H1 (cell line): ENCODE data around the gene TSR3. TPM values are rescaled to one million over a fixed set of nuclear protein-coding genes. Genes with fewer than 3 reads are reported as not detected.

Source experiments
- CTCF ChIA-PET: fragments of 300-600 bp; sonication (Branson Sonifier 250); formaldehyde crosslinking; loops from one replicate; lab custom pipeline; 2021; ENCODE audit not compliant: partially characterized antibody; lab: Charles Lee
- POLR2A ChIA-PET: fragments of 300-600 bp; sonication (Branson Sonifier 250); formaldehyde crosslinking; loops from one replicate; lab custom pipeline; 2021; ENCODE audit warnings: inconsistent platforms; ENCODE audit not compliant: partially characterized antibody; lab: Charles Lee
- DNase-seq, 2 experiments: peaks; one replicate each; pipeline versions ENCODE4 v3.0.0 to v3.0.0-alpha.2; 2010 to 2022; ENCODE audit warnings: low spot score in 2 of 2, low read depth in 1 of 2, mixed read lengths in 1 of 2
- FAIRE-seq: peaks from 2 replicates; lab custom pipeline; 2011; peaks lifted over from hg19 to GRCh38; lab: Jason Lieb, UNC
- H2AFZ ChIP-seq: 2 replicates; pipeline ENCODE4 v1.8.1; 2012; ENCODE audit warnings: low read length, inconsistent platforms
- H2AK5ac ChIP-seq: 2 replicates; pipeline ENCODE4 v1.6.1; 2013; ENCODE audit warnings: low read depth, low read length
- H2BK120ac ChIP-seq: replicated peaks from 2 replicates; pipeline ENCODE3; 2013; ENCODE audit warnings: low read depth, low read length, inconsistent platforms
- H2BK12ac ChIP-seq: 2 replicates; pipeline ENCODE4 v1.6.1; 2013; ENCODE audit warnings: low read depth, low read length
- H2BK15ac ChIP-seq: 2 replicates; pipeline ENCODE4 v1.6.1; 2013; ENCODE audit warnings: low read length
- H2BK20ac ChIP-seq: 2 replicates; pipeline ENCODE4 v1.6.1; 2013; ENCODE audit warnings: low read length
- H2BK5ac ChIP-seq: 2 replicates; pipeline ENCODE4 v1.6.1; 2013; ENCODE audit warnings: low read depth, low read length
- H3K14ac ChIP-seq: 2 replicates; pipeline ENCODE4 v1.6.1; 2013; ENCODE audit warnings: inconsistent platforms; ENCODE audit not compliant: insufficient read length
- H3K18ac ChIP-seq: 2 replicates; pipeline ENCODE4 v1.6.1; 2013; ENCODE audit warnings: low read length; ENCODE audit errors: extremely low read depth
- H3K23ac ChIP-seq: 2 replicates; pipeline ENCODE4 v1.6.1; 2013; ENCODE audit warnings: inconsistent platforms; ENCODE audit not compliant: insufficient read length
- H3K23me2 ChIP-seq: 2 replicates; pipeline ENCODE4 v1.6.1; 2013; ENCODE audit warnings: low read depth, low read length
- H3K27ac ChIP-seq: 2 replicates; pipeline ENCODE4 v1.6.1; 2011; ENCODE audit warnings: low read depth, low read length, inconsistent platforms
- H3K27me3 ChIP-seq, 4 experiments: replicated peaks in 1 of 4; 1 replicate in 1 of 4; 2 replicates in 3 of 4; pipeline versions ENCODE4 v1.6.1 to v1.8.1; 2011 to 2013; ENCODE audit warnings: low read length in 3 of 4, mild to moderate bottlenecking in 3 of 4, inconsistent platforms in 2 of 4, mixed read lengths in 2 of 4, moderate library complexity in 1 of 4; ENCODE audit not compliant: control insufficient read depth in 3 of 4, insufficient read depth in 3 of 4; ENCODE audit errors: extremely low read depth in 1 of 4
- H3K36me3 ChIP-seq, 4 experiments: 2 replicates each; pipeline versions ENCODE4 v1.6.1 to v1.8.1; 2011 to 2013; ENCODE audit warnings: mild to moderate bottlenecking in 4 of 4, low read length in 3 of 4, moderate library complexity in 2 of 4, control low read depth in 1 of 4, inconsistent platforms in 1 of 4; ENCODE audit not compliant: insufficient read depth in 4 of 4, control insufficient read depth in 2 of 4
- H3K4ac ChIP-seq: replicated peaks from 2 replicates; pipeline ENCODE3; 2013; ENCODE audit warnings: low read length, low read depth, mixed read lengths, inconsistent platforms; ENCODE audit not compliant: insufficient read length
- H3K4me1 ChIP-seq, 4 experiments: replicated peaks in 1 of 4; 1 replicate in 1 of 4; 2 replicates in 3 of 4; pipeline versions ENCODE4 v1.6.1 to v1.8.1; 2011 to 2013; ENCODE audit warnings: low read length in 3 of 4, inconsistent platforms in 2 of 4, mixed read lengths in 1 of 4; ENCODE audit not compliant: insufficient read depth in 4 of 4, control insufficient read depth in 3 of 4
- H3K4me2 ChIP-seq, 2 experiments: 2 replicates each; pipeline versions ENCODE4 v1.6.1 to v1.8.1; 2011 to 2013; ENCODE audit warnings: low read depth in 2 of 2, low read length in 2 of 2, control low read depth in 1 of 2, inconsistent platforms in 1 of 2, mild to moderate bottlenecking in 1 of 2; ENCODE audit not compliant: insufficient read depth in 1 of 2
- H3K4me3 ChIP-seq, 4 experiments: fragments of 200-600, 300-600 bp in 1 of 4; sonication (generic), shearing (Covaris generic), sonication (Bioruptor Twin) in 1 of 4; 2 replicates each; pipeline versions ENCODE4 v1.5.1 to v1.8.1; 2011 to 2016; ENCODE audit warnings: low read length in 4 of 4, low read depth in 3 of 4, control low read depth in 2 of 4, inconsistent platforms in 2 of 4, mild to moderate bottlenecking in 2 of 4, mixed read lengths in 1 of 4, moderate library complexity in 1 of 4; ENCODE audit not compliant: insufficient read depth in 2 of 4; ENCODE audit errors: extremely low read depth in 1 of 4
- H3K56ac ChIP-seq: replicated peaks from 2 replicates; pipeline ENCODE3; 2013; ENCODE audit warnings: low read depth, mild to moderate bottlenecking, mixed read lengths, low read length, inconsistent platforms; ENCODE audit not compliant: insufficient read length
- H3K79me1 ChIP-seq: 2 replicates; pipeline ENCODE4 v1.6.1; 2013; ENCODE audit warnings: low read depth, low read length, control low read depth
- H3K79me2 ChIP-seq, 2 experiments: 2 replicates each; pipeline versions ENCODE4 v1.6.1 to v1.8.1; 2012 to 2013; ENCODE audit warnings: low read length in 2 of 2, mild to moderate bottlenecking in 2 of 2, inconsistent platforms in 1 of 2; ENCODE audit not compliant: insufficient read depth in 2 of 2, control insufficient read depth in 1 of 2
- H3K9ac ChIP-seq, 4 experiments: replicated peaks in 1 of 4; 1 replicate in 1 of 4; 2 replicates in 3 of 4; pipeline versions ENCODE4 v1.6.1 to v1.8.1; 2011 to 2013; ENCODE audit warnings: low read depth in 3 of 4, low read length in 3 of 4, control low read depth in 2 of 4, mild to moderate bottlenecking in 2 of 4, moderate library complexity in 2 of 4, inconsistent platforms in 1 of 4; ENCODE audit errors: extremely low read depth in 1 of 4
- H3K9me3 ChIP-seq, 2 experiments: 2 replicates each; pipeline versions ENCODE4 v1.6.1 to v1.8.1; 2012 to 2013; ENCODE audit warnings: mild to moderate bottlenecking in 2 of 2, moderate library complexity in 2 of 2, control low read depth in 1 of 2, inconsistent platforms in 1 of 2, low read depth in 1 of 2, low read length in 1 of 2, mixed read lengths in 1 of 2; ENCODE audit not compliant: insufficient read depth in 2 of 2
- H4K20me1 ChIP-seq, 2 experiments: replicated peaks in 1 of 2; 2 replicates each; pipeline versions ENCODE3 to v1.8.1; 2011 to 2013; ENCODE audit warnings: inconsistent platforms in 2 of 2, low read length in 2 of 2, mild to moderate bottlenecking in 1 of 2; ENCODE audit not compliant: insufficient read depth in 2 of 2, control insufficient read depth in 1 of 2
- H4K5ac ChIP-seq: 2 replicates; pipeline ENCODE4 v1.6.1; 2013; ENCODE audit warnings: low read length, low read depth, mixed read lengths, inconsistent platforms; ENCODE audit not compliant: insufficient read length
- H4K8ac ChIP-seq: 2 replicates; pipeline ENCODE4 v1.8.0; 2013; ENCODE audit warnings: mild to moderate bottlenecking, moderate library complexity, low read length, inconsistent platforms; ENCODE audit not compliant: insufficient read depth; ENCODE audit errors: extremely low read depth
- H4K91ac ChIP-seq: replicated peaks from 2 replicates; pipeline ENCODE3; 2013; ENCODE audit warnings: low read length, mixed read lengths, inconsistent platforms; ENCODE audit not compliant: insufficient read length
- ASH2L ChIP-seq: fragments of 200-600, 300-600 bp; sonication (generic); IDR thresholded peaks from one replicate; pipeline ENCODE4 v1.7.1; 2017; ENCODE audit warnings: low read length
- CHD1 ChIP-seq: IDR thresholded peaks from 2 replicates; pipeline ENCODE4 v1.6.1; 2012; ENCODE audit warnings: low read depth, low read length, improper control_type of control experiment
- GTF2F1 ChIP-seq: IDR thresholded peaks from 2 replicates; pipeline ENCODE4 v1.6.1; 2012; ENCODE audit warnings: low read depth, low read length, improper control_type of control experiment, borderline replicate concordance
- JUND ChIP-seq: IDR thresholded peaks from 2 replicates; pipeline ENCODE4 v1.6.1; 2011; ENCODE audit warnings: mild to moderate bottlenecking, improper control_type of control experiment, low read length
- MAFK ChIP-seq: IDR thresholded peaks from 2 replicates; pipeline ENCODE4 v1.6.1; 2012; ENCODE audit warnings: low read depth, mild to moderate bottlenecking, improper control_type of control experiment, low read length
- POLR2A ChIP-seq, 2 experiments: IDR thresholded peaks; 1 replicate in 1 of 2; 2 replicates in 1 of 2; pipeline ENCODE4 v1.6.1; 2011; ENCODE audit warnings: low read depth in 2 of 2, low read length in 2 of 2, mild to moderate bottlenecking in 2 of 2; ENCODE audit errors: control extremely low read depth in 1 of 2
- POU5F1 ChIP-seq: IDR thresholded peaks from 2 replicates; pipeline ENCODE4 v1.6.1; 2011; ENCODE audit warnings: low read depth, mild to moderate bottlenecking, low read length, moderate library complexity
- SP1 ChIP-seq: IDR thresholded peaks from 2 replicates; pipeline ENCODE4 v1.6.1; 2011; ENCODE audit warnings: low read depth, low read length
- SP4 ChIP-seq: IDR thresholded peaks from 2 replicates; pipeline ENCODE4 v1.6.1; 2012; ENCODE audit warnings: low read length, inconsistent platforms
- SRF ChIP-seq: IDR thresholded peaks from 2 replicates; pipeline ENCODE4 v1.6.1; 2011; ENCODE audit warnings: mild to moderate bottlenecking, low read depth, low read length, moderate library complexity
- TBP ChIP-seq: IDR thresholded peaks from 2 replicates; pipeline ENCODE4 v1.6.1; 2011; ENCODE audit warnings: low read depth, low read length, improper control_type of control experiment
- ZNF274 ChIP-seq: IDR thresholded peaks from 2 replicates; pipeline ENCODE4 v1.7.0; 2012; ENCODE audit warnings: low read length, borderline replicate concordance; ENCODE audit errors: extremely low read depth
- WGBS, 2 experiments: shearing (Covaris generic) in 1 of 2; methylation state at CpG; one replicate each; pipeline versions ENCODE4 v1.1.6 to v1.1.7; 2013 to 2015; ENCODE audit warnings: low lambda C conversion rate in 2 of 2, mixed read lengths in 2 of 2, inconsistent platforms in 1 of 2, low coverage in 1 of 2, missing lambda C conversion rate in 1 of 2; ENCODE audit not compliant: insufficient replicate concordance in 2 of 2, insufficient coverage in 1 of 2, insufficient read length in 1 of 2; ENCODE audit errors: extremely low coverage in 1 of 2, missing lambda C conversion rate in 1 of 2; 5-methylcytosine and 5-hydroxymethylcytosine counted together
- polyA plus RNA-seq, 7 experiments: library from polyadenylated mRNA; depleted of rRNA in 3 of 7; stranded (reverse) in 5 of 7; unstranded in 2 of 7; fragments of >200 nt in 5 of 7; fragments of 200-250 nt in 2 of 7; gene quantifications; 1 replicate in 5 of 7; 2 replicates in 1 of 7; 4 replicates in 1 of 7; pipeline versions ENCODE4 v1.2.1 to v1.2.3, GENCODE V29; 2011 to 2013; ENCODE audit warnings: missing spikeins in 2 of 7, mixed read lengths in 2 of 7
- total RNA-seq: library from RNA; stranded (reverse); fragmentation: NEBNext Ultra II Directional; extraction: Animal tissue kit (Norgen Biotek cat#: 25700); gene quantifications from 2 replicates; pipeline ENCODE4 v1.2.1, GENCODE V29; 2021
- TF ChIP-seq, protein P1 (sequence below), 3 experiments: IDR thresholded peaks; 1 replicate in 2 of 3; 2 replicates in 1 of 3; pipeline versions ENCODE4 v1.5.1 to v1.6.1; 2011; ENCODE audit warnings: low read length in 3 of 3, mild to moderate bottlenecking in 3 of 3, inconsistent platforms in 2 of 3, low read depth in 1 of 3, moderate library complexity in 1 of 3; ENCODE audit not compliant: insufficient read depth in 1 of 3; ENCODE audit errors: control extremely low read depth in 1 of 3

The TSR3 gene
- total and polyA plus RNA-seq, 2 of the 8 experiments (the other 6 are each of a cell fraction or from before 2014, with no cell fraction given) = 43.1 to 52.3 TPM

DNA sequence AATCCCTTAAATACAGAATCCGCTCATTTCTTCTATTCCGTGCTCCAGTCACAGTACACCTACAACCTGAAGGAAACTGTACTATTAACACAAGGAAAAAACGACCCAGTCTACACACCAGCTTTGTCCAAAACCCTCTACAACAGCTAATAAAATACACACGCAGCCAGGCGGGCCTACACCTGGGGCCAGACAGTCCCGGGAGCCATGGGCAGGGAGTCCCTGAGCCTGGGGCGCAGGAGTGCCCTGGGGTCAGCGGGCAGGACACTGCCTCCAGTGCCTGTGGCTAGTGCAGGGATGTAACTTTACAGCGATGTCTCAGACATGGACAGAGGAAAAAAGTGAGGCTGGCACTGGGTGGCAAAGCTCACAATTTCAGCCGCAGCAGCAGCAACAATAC lies 28.5 kb upstream of the TSR3 start:
- H4K5ac ChIP-seq = no peak overlapping the region
- peaks cover 0 to 2% (median 0%) of the 10 kb centered on the region in 4 experiments; a peak in 2 of 8 replicates for H3K36me3 ChIP-seq
- no peak overlapping the region for H2AK5ac ChIP-seq
- H4K20me1 ChIP-seq = peaks cover 3 to 21% of the 10 kb centered on the region in 2 experiments
- no peaks in the 10 kb centered on the region for H3K9me3 ChIP-seq
- DNase-seq (no peak), FAIRE-seq (no peak)
- ChIA-PET POLR2A (interaction anchor here (0.6 to 4.8 kb wide), 10 partner anchors 15 to 597 kb away, joined by 3 to 44 read pairs (median 3); partner anchors contain the start of genes CCDC154 and UQCC4), CTCF (interaction anchor here (0.6 to 6.8 kb wide), 11 partner anchors 9 to 722 kb away, joined by 3 to 59 read pairs (median 4); no protein-coding TSS in a partner anchor)
- H3K4me3 ChIP-seq = peak overlapping the region; percentile 44 to 72 (median 57)
- no peak overlapping the region for H2BK12ac ChIP-seq
- no peak overlapping the region for H4K91ac ChIP-seq
- WGBS, 2 experiments = 51% methylated on average over 10 of the region's 10 CpGs; no CpG with 5 or more reads in 1 of the 2 experiments
- H3K18ac ChIP-seq = no peak overlapping the region
- H3K4ac ChIP-seq = no peak overlapping the region
- H3K9ac ChIP-seq = no peak overlapping the region
- no peaks in the 10 kb centered on the region for H3K27me3 ChIP-seq
- no peak overlapping the region for H2BK20ac ChIP-seq
- peaks cover 12% of the 10 kb centered on the region for H3K23me2 ChIP-seq
- peaks cover 0 to 16% (median 10%) of the 10 kb centered on the region in 4 experiments; a peak in 5 of 7 replicates for H3K4me1 ChIP-seq
- peaks cover 4 to 19% of the 10 kb centered on the region in 2 experiments; a peak in 2 of 4 replicates for H3K79me2 ChIP-seq
- H3K23ac ChIP-seq = no peak overlapping the region
- H3K4me2 ChIP-seq = peak overlapping the region; percentile 94 to 95
- no peak overlapping the region for H3K27ac ChIP-seq
- H2BK120ac ChIP-seq = no peak overlapping the region
- no peak overlapping the region for H4K8ac ChIP-seq
- no peak overlapping the region for H2BK15ac ChIP-seq
- no peak overlapping the region for H2BK5ac ChIP-seq
- H3K56ac ChIP-seq = no peak overlapping the region
- H3K79me1 ChIP-seq = peaks cover 4% of the 10 kb centered on the region
- H2AFZ ChIP-seq = no peak overlapping the region
- no peak overlapping the region for H3K14ac ChIP-seq
- TF ChIP-seq JUND (no peak), ASH2L (no peak), SP1 (no peak), GTF2F1 (no peak), SRF (no peak), MAFK (no peak), TBP (no peak), ZNF274 (no peak), SP4 (no peak), POU5F1 (no peak), CHD1 (no peak), POLR2A (IDR thresholded peaks at IDR 0.05; ENCODE audit: control extremely low read depth in 1 of 2, low read depth in 2 of 2, low read length in 2 of 2) (no peak)
- TF ChIP-seq, protein P1, sequence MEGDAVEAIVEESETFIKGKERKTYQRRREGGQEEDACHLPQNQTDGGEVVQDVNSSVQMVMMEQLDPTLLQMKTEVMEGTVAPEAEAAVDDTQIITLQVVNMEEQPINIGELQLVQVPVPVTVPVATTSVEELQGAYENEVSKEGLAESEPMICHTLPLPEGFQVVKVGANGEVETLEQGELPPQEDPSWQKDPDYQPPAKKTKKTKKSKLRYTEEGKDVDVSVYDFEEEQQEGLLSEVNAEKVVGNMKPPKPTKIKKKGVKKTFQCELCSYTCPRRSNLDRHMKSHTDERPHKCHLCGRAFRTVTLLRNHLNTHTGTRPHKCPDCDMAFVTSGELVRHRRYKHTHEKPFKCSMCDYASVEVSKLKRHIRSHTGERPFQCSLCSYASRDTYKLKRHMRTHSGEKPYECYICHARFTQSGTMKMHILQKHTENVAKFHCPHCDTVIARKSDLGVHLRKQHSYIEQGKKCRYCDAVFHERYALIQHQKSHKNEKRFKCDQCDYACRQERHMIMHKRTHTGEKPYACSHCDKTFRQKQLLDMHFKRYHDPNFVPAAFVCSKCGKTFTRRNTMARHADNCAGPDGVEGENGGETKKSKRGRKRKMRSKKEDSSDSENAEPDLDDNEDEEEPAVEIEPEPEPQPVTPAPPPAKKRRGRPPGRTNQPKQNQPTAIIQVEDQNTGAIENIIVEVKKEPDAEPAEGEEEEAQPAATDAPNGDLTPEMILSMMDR (IDR thresholded peaks at IDR 0.05; ENCODE audit: control extremely low read depth in 1 of 3, insufficient read depth in 1 of 3, low read depth in 1 of 3, low read length in 3 of 3) = no peak
